Mesendoderm (in vitro differentiated cells): ENCODE results near the gene SRRM3.
A peak's percentile ranks its signal among the peaks of the same experiment; 100 is the strongest.
"Not testable (repeated sequence)": the region's sequence is repeated elsewhere in the genome, so short reads cannot be mapped to it uniquely, and the experiment has no call there.

Source experiments
- DNase-seq: peaks from one replicate; pipeline ENCODE4 v3.0.0; 2013
- H2AK5ac ChIP-seq: 2 replicates; pipeline ENCODE4 v1.6.1; 2013; ENCODE audit warnings: low read length, inconsistent platforms
- H2BK120ac ChIP-seq: 2 replicates; pipeline ENCODE4 v1.6.1; 2013; ENCODE audit warnings: low read depth, mild to moderate bottlenecking, low read length, moderate library complexity, mixed read lengths
- H2BK15ac ChIP-seq: replicated peaks from 2 replicates; pipeline ENCODE4 v1.6.1; 2013; ENCODE audit warnings: low read depth, mild to moderate bottlenecking, moderate library complexity
- H2BK5ac ChIP-seq: 2 replicates; pipeline ENCODE4 v1.6.1; 2013; ENCODE audit warnings: low read length, inconsistent platforms
- H3K18ac ChIP-seq: 2 replicates; pipeline ENCODE4 v1.6.1; 2013; ENCODE audit warnings: mild to moderate bottlenecking, low read length, mixed read lengths
- H3K23ac ChIP-seq: one replicate; pipeline ENCODE4 v1.6.1; 2013; ENCODE audit warnings: low read length
- H3K27ac ChIP-seq: 2 replicates; pipeline ENCODE4 v1.5.1; 2013; ENCODE audit warnings: low read depth, mild to moderate bottlenecking, inconsistent platforms, low read length, moderate library complexity
- H3K27me3 ChIP-seq: 2 replicates; pipeline ENCODE4 v1.6.1; 2013; ENCODE audit warnings: low read length, control low read depth, mild to moderate bottlenecking, inconsistent platforms; ENCODE audit not compliant: insufficient read depth, poor library complexity
- H3K36me3 ChIP-seq: 2 replicates; pipeline ENCODE4 v1.6.1; 2013; ENCODE audit warnings: low read length, inconsistent platforms; ENCODE audit not compliant: control insufficient read depth, insufficient read depth
- H3K4ac ChIP-seq: one replicate; pipeline ENCODE4 v1.6.1; 2013; ENCODE audit warnings: low read depth, mild to moderate bottlenecking, low read length, moderate library complexity
- H3K4me1 ChIP-seq: 2 replicates; pipeline ENCODE4 v1.6.1; 2013; ENCODE audit warnings: low read depth, low read length, inconsistent platforms; ENCODE audit not compliant: control insufficient read depth
- H3K4me2 ChIP-seq: 2 replicates; pipeline ENCODE4 v1.6.1; 2013; ENCODE audit warnings: low read length
- H3K4me3 ChIP-seq: 2 replicates; pipeline ENCODE4 v1.5.1; 2013; ENCODE audit warnings: mild to moderate bottlenecking, low read length
- H3K56ac ChIP-seq: one replicate; pipeline ENCODE4 v1.6.1; 2013; ENCODE audit warnings: low read length
- H3K79me1 ChIP-seq: 2 replicates; pipeline ENCODE4 v1.6.1; 2013; ENCODE audit warnings: low read length, inconsistent platforms
- H3K79me2 ChIP-seq: 2 replicates; pipeline ENCODE4 v1.6.1; 2013; ENCODE audit warnings: mild to moderate bottlenecking, low read length; ENCODE audit not compliant: control insufficient read depth, insufficient read depth
- H3K9ac ChIP-seq: 2 replicates; pipeline ENCODE4 v1.6.1; 2013; ENCODE audit warnings: low read length, inconsistent platforms
- H4K5ac ChIP-seq: one replicate; pipeline ENCODE4 v1.6.1; 2013; ENCODE audit warnings: low read length
- H4K8ac ChIP-seq: one replicate; pipeline ENCODE4 v1.6.1; 2013; ENCODE audit warnings: low read depth, mild to moderate bottlenecking, control low read depth, low read length, moderate library complexity
- WGBS: extraction: QIAGEN DNeasy Blood & Tissue Kit; methylation state at CpG from one replicate; pipeline ENCODE4 v1.1.7; 2013; ENCODE audit warnings: low lambda C conversion rate, missing lambda C conversion rate; ENCODE audit not compliant: insufficient coverage; ENCODE audit errors: extremely low coverage; 5-methylcytosine and 5-hydroxymethylcytosine counted together

SRRM3 gene

DNA sequence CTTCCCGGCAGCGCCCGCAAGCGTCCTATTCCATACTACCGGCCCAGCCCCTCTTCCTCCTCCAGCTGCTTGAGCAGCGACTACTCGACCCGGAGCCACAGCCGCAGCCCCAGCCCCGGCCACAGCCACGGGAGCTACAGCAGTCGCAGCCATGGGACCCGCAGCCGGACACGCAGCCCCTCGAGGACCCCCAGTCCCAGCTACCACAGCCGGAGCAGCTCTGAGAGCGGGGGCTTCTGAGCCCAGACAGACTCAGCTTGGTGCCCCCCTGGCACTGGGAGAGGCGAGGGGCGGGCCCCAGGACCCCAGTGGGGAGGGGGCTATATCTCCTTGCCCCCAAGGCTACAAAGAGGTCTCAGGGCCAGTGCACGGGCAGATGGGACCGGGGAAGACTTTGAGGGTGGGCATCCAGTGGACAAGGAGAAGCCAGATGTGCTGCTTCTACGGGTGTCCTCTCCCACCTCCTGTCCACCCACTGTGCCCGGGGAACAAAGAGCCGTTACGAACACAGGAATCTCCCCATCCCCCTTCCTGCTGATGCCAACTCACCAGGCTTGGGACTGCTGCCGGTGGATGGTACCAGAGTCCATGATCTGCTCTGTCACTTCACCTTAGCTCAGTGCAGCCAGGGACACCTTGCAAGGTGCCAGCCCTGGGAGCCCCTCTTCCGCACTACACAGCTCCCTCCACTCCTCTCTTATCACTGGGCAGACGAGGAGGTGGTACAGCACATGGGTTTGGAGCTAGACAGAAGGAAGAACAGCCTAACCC lies 84.1 kb downstream of the SRRM3 start:
- Histone ChIP-seq H3K4me2 (no peak overlapping the region), H3K36me3 (no peaks in the 10 kb centered on the region), H3K4me3 (no peak overlapping the region), H3K79me1 (no peaks in the 10 kb centered on the region), H4K5ac (no peak overlapping the region), H4K8ac (no peak overlapping the region), H3K56ac (no peak overlapping the region), H3K79me2 (no peaks in the 10 kb centered on the region), H3K4me1 (no peaks in the 10 kb centered on the region), H3K27ac (no peak overlapping the region), H3K27me3 (peaks cover 7% of the 10 kb centered on the region), H2BK15ac (no peak overlapping the region), H3K4ac (no peak overlapping the region), H3K9ac (no peak overlapping the region), H2BK5ac (no peak overlapping the region), H3K18ac (no peak overlapping the region), H2AK5ac (no peak overlapping the region), H2BK120ac (no peak overlapping the region), H3K23ac (no peak overlapping the region)
- DNase-seq: no peak
- WGBS: no CpG with 5 or more reads among the region's 29 CpGs

DNA sequence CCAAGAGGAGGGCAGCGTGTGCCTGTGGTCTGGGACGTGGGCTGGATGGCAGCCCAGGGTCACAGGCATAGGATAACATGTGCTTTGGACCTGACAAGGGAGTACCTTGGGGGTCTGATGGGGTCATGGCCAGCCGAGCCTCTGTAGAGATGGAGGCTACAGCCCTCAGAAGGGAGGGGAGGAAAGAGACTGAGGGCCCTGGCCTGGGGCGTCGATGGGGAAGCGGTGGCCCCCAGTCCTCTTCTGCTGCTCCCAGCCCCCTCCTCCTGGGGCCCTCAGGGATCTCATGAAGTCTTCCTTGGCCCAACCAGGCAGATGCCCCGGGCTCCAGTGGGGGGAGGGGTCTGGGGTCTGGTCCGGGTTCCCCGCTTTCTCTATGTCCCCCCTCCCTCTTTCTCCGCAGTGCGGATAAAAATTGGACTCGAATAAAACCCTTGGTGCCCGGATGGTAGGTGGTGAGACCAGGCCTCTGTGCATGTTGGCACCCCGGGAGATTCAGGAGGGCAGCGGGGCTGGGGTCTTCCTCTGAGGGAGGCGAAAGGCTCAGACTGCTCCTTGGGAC lies 85.2 kb downstream of the SRRM3 start:
- Histone ChIP-seq H3K56ac (no peak overlapping the region), H3K23ac (no peak overlapping the region), H3K36me3 (no peaks in the 10 kb centered on the region), H3K18ac (no peak overlapping the region), H3K79me2 (no peaks in the 10 kb centered on the region), H3K4me1 (no peaks in the 10 kb centered on the region), H3K4me3 (no peak overlapping the region), H4K8ac (no peak overlapping the region), H2BK15ac (no peak overlapping the region), H2BK5ac (no peak overlapping the region), H4K5ac (no peak overlapping the region), H2BK120ac (no peak overlapping the region), H3K9ac (no peak overlapping the region), H3K27ac (no peak overlapping the region), H3K27me3 (peaks cover 4% of the 10 kb centered on the region), H2AK5ac (no peak overlapping the region), H3K4me2 (no peak overlapping the region), H3K4ac (no peak overlapping the region), H3K79me1 (no peaks in the 10 kb centered on the region)
- WGBS: no CpG with 5 or more reads among the region's 16 CpGs
- DNase-seq: no peak

GRCh38 chr7:76290847-76291350 lies 89.2 kb downstream of the SRRM3 start:
- peak overlapping the region; percentile 14 for H2AK5ac ChIP-seq
- not testable (repeated sequence) for H3K4ac ChIP-seq, H4K8ac ChIP-seq, H2BK120ac ChIP-seq, H3K27me3 ChIP-seq, H3K4me1 ChIP-seq, DNase-seq, H3K36me3 ChIP-seq, H3K23ac ChIP-seq, H3K79me2 ChIP-seq, H2BK15ac ChIP-seq, H3K4me2 ChIP-seq, H4K5ac ChIP-seq, H3K4me3 ChIP-seq, H3K79me1 ChIP-seq
- peak overlapping the region; percentile 22 for H3K27ac ChIP-seq
- peak overlapping the region; percentile 22 for H3K9ac ChIP-seq
- no CpG with 5 or more reads among the region's 6 CpGs for WGBS
- peak overlapping the region; percentile 6 for H3K18ac ChIP-seq
- H2BK5ac ChIP-seq: peak overlapping the region; percentile 35
- H3K56ac ChIP-seq: peak overlapping the region; percentile 78

DNA sequence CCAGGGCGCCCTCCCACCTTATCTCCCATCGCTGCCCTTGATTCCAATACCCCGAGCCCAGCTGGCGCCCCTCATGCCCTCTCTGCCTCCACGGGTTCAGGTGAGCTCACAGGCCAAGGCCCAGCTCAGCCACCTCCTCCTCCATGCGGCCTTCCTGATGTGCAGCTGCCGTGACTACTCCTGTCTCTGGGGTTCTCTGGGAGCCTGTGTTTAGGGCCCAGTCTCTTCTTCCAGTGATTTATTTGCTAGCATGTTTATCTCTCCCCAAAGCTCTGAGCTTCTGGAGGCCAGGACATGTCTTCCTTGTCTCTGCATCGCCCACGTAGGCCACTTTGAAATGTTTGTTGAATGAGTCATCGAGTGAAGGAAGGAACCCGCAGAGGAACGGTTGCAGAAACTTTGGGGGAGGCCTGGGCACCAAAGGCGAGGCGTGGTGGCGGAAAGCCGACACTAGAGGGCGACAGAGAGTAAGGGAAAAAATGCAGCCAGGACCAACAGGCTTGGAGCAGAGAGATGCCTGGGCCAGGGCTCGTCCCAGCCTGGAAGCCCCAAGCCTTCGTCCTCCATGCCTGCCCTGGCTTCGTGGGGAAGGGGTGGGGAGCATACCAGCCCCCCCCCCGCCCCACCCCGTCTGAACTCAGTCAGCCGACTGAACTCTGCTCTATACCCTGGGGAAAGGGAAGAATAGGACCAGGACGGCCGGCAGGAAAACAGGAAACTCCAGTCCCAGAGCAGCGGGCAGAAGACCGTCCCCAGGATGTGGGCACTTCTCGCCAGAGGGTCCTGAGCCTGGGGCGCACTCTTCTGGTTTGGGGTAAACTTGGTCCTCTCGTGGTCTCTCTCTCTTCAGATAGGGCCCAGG lies 89.9 kb downstream of the SRRM3 start:
- H3K36me3 ChIP-seq: no peaks in the 10 kb centered on the region

GRCh38 chr7:76292213-76292573 lies 90.5 kb downstream of the SRRM3 start:
- Histone ChIP-seq H2BK5ac (no peak overlapping the region), H3K23ac (no peak overlapping the region), H3K9ac (peak overlapping the region; percentile 8), H2BK120ac (no peak overlapping the region), H3K18ac (peak overlapping the region; percentile 54), H2BK15ac (no peak overlapping the region), H3K4me3 (no peak overlapping the region), H3K4me1 (no peaks in the 10 kb centered on the region), H2AK5ac (no peak overlapping the region), H3K27ac (no peak overlapping the region), H3K4me2 (no peak overlapping the region), H3K79me2 (no peaks in the 10 kb centered on the region), H4K5ac (no peak overlapping the region), H3K36me3 (no peaks in the 10 kb centered on the region), H3K4ac (peak overlapping the region; percentile 63), H3K27me3 (no peaks in the 10 kb centered on the region), H3K79me1 (no peaks in the 10 kb centered on the region), H4K8ac (peak overlapping the region; percentile 43), H3K56ac (peak overlapping the region; percentile 71)
- no peak for DNase-seq
- WGBS: no CpG with 5 or more reads among the region's 5 CpGs

More for the DNA sequence above, 89.9 kb downstream of the SRRM3 start:
- H3K9ac ChIP-seq: peak overlapping the region; percentile 22
- no CpG with 5 or more reads among the region's 30 CpGs for WGBS
- H4K5ac ChIP-seq: no peak overlapping the region
- peak overlapping the region; percentile 35 for H2BK5ac ChIP-seq
- no peaks in the 10 kb centered on the region for H3K79me1 ChIP-seq
- peak overlapping the region; percentile 63 for H3K4ac ChIP-seq
- H3K18ac ChIP-seq: peak overlapping the region; percentile 54
- H2BK120ac ChIP-seq: no peak overlapping the region
- H3K27ac ChIP-seq: peak overlapping the region; percentile 22
- peak overlapping the region; percentile 14 for H2AK5ac ChIP-seq
- no peak overlapping the region for H3K4me2 ChIP-seq
- H3K79me2 ChIP-seq: no peaks in the 10 kb centered on the region
- no peak overlapping the region for H3K23ac ChIP-seq
- peak overlapping the region; percentile 78 for H3K56ac ChIP-seq
- no peaks in the 10 kb centered on the region for H3K4me1 ChIP-seq
- no peak overlapping the region for H3K4me3 ChIP-seq
- no peak overlapping the region for H2BK15ac ChIP-seq
- DNase-seq: peak; percentile 98
- peak overlapping the region; percentile 43 for H4K8ac ChIP-seq
- H3K27me3 ChIP-seq: no peaks in the 10 kb centered on the region
